HepG2 (cell line): ENCODE measurements around the gene SLCO4A1. TPM values are rescaled to one million over a fixed set of nuclear protein-coding genes. Genes with fewer than 3 reads are reported as not detected.

Experiments
- DZIP1 ChIP-seq: sonication (generic); formaldehyde crosslinking; IDR thresholded peaks from 2 replicates; pipeline ENCODE4 v1.5.0; 2020; ENCODE audit warnings: mild to moderate bottlenecking, missing genetic modification reagents
- HNRNPL ChIP-seq: fragments of 200-400 bp; formaldehyde crosslinking; IDR thresholded peaks from 2 replicates; pipeline ENCODE4 v1.6.1; 2017; ENCODE audit warnings: mild to moderate bottlenecking, low read depth, low read length
- MXD1 ChIP-seq: sonication (generic); formaldehyde crosslinking; IDR thresholded peaks from 2 replicates; pipeline ENCODE4 v1.4.0; 2020; ENCODE audit warnings: mild to moderate bottlenecking, missing genetic modification reagents
- PRDM15 ChIP-seq: sonication (generic); formaldehyde crosslinking; IDR thresholded peaks from 2 replicates; pipeline ENCODE4 v1.4.0; 2020; ENCODE audit warnings: missing genetic modification reagents
- TERF1 ChIP-seq: sonication (generic); formaldehyde crosslinking; IDR thresholded peaks from 2 replicates; pipeline ENCODE4 v1.8.0; 2022; ENCODE audit warnings: mild to moderate bottlenecking, missing genetic modification reagents, moderate library complexity
- THAP7 ChIP-seq: sonication (generic); formaldehyde crosslinking; IDR thresholded peaks from 2 replicates; pipeline ENCODE4 v1.8.1; 2023; ENCODE audit warnings: mild to moderate bottlenecking, missing genetic modification reagents
- THAP9 ChIP-seq: sonication (generic); formaldehyde crosslinking; IDR thresholded peaks from 2 replicates; pipeline ENCODE4; 2020; ENCODE audit warnings: missing genetic modification reagents, mild to moderate bottlenecking, borderline replicate concordance
- ZFP91 ChIP-seq: sonication (generic); formaldehyde crosslinking; IDR thresholded peaks from 2 replicates; pipeline ENCODE4 v1.9.0; 2022; ENCODE audit warnings: missing genetic modification reagents, mild to moderate bottlenecking, borderline replicate concordance
- ZFX ChIP-seq: sonication (generic); formaldehyde crosslinking; IDR thresholded peaks from 2 replicates; pipeline ENCODE4 v1.4.0; 2020; ENCODE audit warnings: mild to moderate bottlenecking, low read depth, missing genetic modification reagents, moderate library complexity
- ZNF766 ChIP-seq: sonication (generic); formaldehyde crosslinking; IDR thresholded peaks from 2 replicates; pipeline ENCODE4 v1.5.0; 2020; ENCODE audit warnings: missing genetic modification reagents, borderline replicate concordance
- ZNF891 ChIP-seq: sonication (generic); formaldehyde crosslinking; IDR thresholded peaks from 2 replicates; pipeline ENCODE4 v1.5.0; 2020; ENCODE audit warnings: mild to moderate bottlenecking, missing genetic modification reagents
- ZSCAN31 ChIP-seq: sonication (generic); formaldehyde crosslinking; IDR thresholded peaks from 2 replicates; pipeline ENCODE4 v1.5.0; 2020; ENCODE audit warnings: low read depth, mild to moderate bottlenecking, missing genetic modification reagents
- polyA plus RNA-seq, 8 experiments: library from polyadenylated mRNA; depleted of rRNA in 3 of 8; stranded (reverse) in 7 of 8; unstranded in 1 of 8; fragments of >200 nt; fragmentation: Illumina TruSeq in 4 of 8; extraction: Trizol in 4 of 8; gene quantifications; 2 replicates each; pipeline versions ENCODE4 v1.2.1 to v1.2.3, GENCODE V29; 2011 to 2016; ENCODE audit warnings: low read depth in 4 of 8, missing spikeins in 1 of 8, mixed read lengths in 1 of 8; ENCODE audit not compliant: insufficient read depth in 1 of 8
- total RNA-seq, 5 experiments: library from RNA; depleted of rRNA; stranded (reverse); fragments of >200 nt; fragmentation: Illumina TruSeq; extraction: Trizol; gene quantifications; 2 replicates each; pipeline ENCODE4 v1.2.3, GENCODE V29; 2016; ENCODE audit warnings: low read depth in 1 of 5

SLCO4A1 gene
- total and polyA plus RNA-seq, 2 of the 13 experiments (the other 11 are each of a cell fraction or from before 2014, with no cell fraction given) = 55.5 to 112 TPM

- TF ChIP-seq THAP9 (CRISPR knock-in tag) (0 out of 2 replicates have a peak, but pooled peaks have one; percentile 15), THAP7 (no peak), MXD1 (CRISPR knock-in tag) (0 out of 2 replicates have a peak, but pooled peaks have one; percentile 9), ZNF891 (CRISPR knock-in tag) (peak; percentile 43; the same call in 1 of the 2 replicates), ZFX (CRISPR knock-in tag) (peak; percentile 14; the same call in 1 of the 2 replicates), HNRNPL (peak; percentile 57; the same call in 1 of the 2 replicates), ZFP91 (0 out of 2 replicates have a peak, but pooled peaks have one; percentile 13), ZSCAN31 (CRISPR knock-in tag) (no peak), TERF1 (CRISPR knock-in tag) (no peak), DZIP1 (CRISPR knock-in tag) (peak; percentile 45; the same call in 1 of the 2 replicates), PRDM15 (CRISPR knock-in tag) (no peak), ZNF766 (CRISPR knock-in tag) (no peak)
Observed at GRCh38 chr20:62621251-62622110, 20.8 kb upstream of the SLCO4A1 start (continued).
